H1 (cell line): ENCODE measurements around the gene MGMT. TPM values are rescaled to one million over a fixed set of nuclear protein-coding genes. Genes with fewer than 3 reads are reported as not detected.

ENCODE experiments used
- CTCF ChIA-PET: fragments of 300-600 bp; sonication (Branson Sonifier 250); formaldehyde crosslinking; loops from one replicate; lab custom pipeline; 2021; ENCODE audit not compliant: partially characterized antibody; lab: Charles Lee
- POLR2A ChIA-PET: fragments of 300-600 bp; sonication (Branson Sonifier 250); formaldehyde crosslinking; loops from one replicate; lab custom pipeline; 2021; ENCODE audit warnings: inconsistent platforms; ENCODE audit not compliant: partially characterized antibody; lab: Charles Lee
- DNase-seq, 2 experiments: peaks; one replicate each; pipeline versions ENCODE4 v3.0.0 to v3.0.0-alpha.2; 2010 to 2022; ENCODE audit warnings: low spot score in 2 of 2, low read depth in 1 of 2, mixed read lengths in 1 of 2
- FAIRE-seq: peaks from 2 replicates; lab custom pipeline; 2011; peaks lifted over from hg19 to GRCh38; lab: Jason Lieb, UNC
- H2AFZ ChIP-seq: 2 replicates; pipeline ENCODE4 v1.8.1; 2012; ENCODE audit warnings: low read length, inconsistent platforms
- H2AK5ac ChIP-seq: 2 replicates; pipeline ENCODE4 v1.6.1; 2013; ENCODE audit warnings: low read depth, low read length
- H2BK120ac ChIP-seq: replicated peaks from 2 replicates; pipeline ENCODE3; 2013; ENCODE audit warnings: low read depth, low read length, inconsistent platforms
- H2BK12ac ChIP-seq: 2 replicates; pipeline ENCODE4 v1.6.1; 2013; ENCODE audit warnings: low read depth, low read length
- H2BK15ac ChIP-seq: 2 replicates; pipeline ENCODE4 v1.6.1; 2013; ENCODE audit warnings: low read length
- H2BK20ac ChIP-seq: 2 replicates; pipeline ENCODE4 v1.6.1; 2013; ENCODE audit warnings: low read length
- H2BK5ac ChIP-seq: 2 replicates; pipeline ENCODE4 v1.6.1; 2013; ENCODE audit warnings: low read depth, low read length
- H3K14ac ChIP-seq: 2 replicates; pipeline ENCODE4 v1.6.1; 2013; ENCODE audit warnings: inconsistent platforms; ENCODE audit not compliant: insufficient read length
- H3K18ac ChIP-seq: 2 replicates; pipeline ENCODE4 v1.6.1; 2013; ENCODE audit warnings: low read length; ENCODE audit errors: extremely low read depth
- H3K23ac ChIP-seq: 2 replicates; pipeline ENCODE4 v1.6.1; 2013; ENCODE audit warnings: inconsistent platforms; ENCODE audit not compliant: insufficient read length
- H3K23me2 ChIP-seq: 2 replicates; pipeline ENCODE4 v1.6.1; 2013; ENCODE audit warnings: low read depth, low read length
- H3K27ac ChIP-seq: 2 replicates; pipeline ENCODE4 v1.6.1; 2011; ENCODE audit warnings: low read depth, low read length, inconsistent platforms
- H3K27me3 ChIP-seq, 4 experiments: replicated peaks in 1 of 4; 1 replicate in 1 of 4; 2 replicates in 3 of 4; pipeline versions ENCODE4 v1.6.1 to v1.8.1; 2011 to 2013; ENCODE audit warnings: low read length in 3 of 4, mild to moderate bottlenecking in 3 of 4, inconsistent platforms in 2 of 4, mixed read lengths in 2 of 4, moderate library complexity in 1 of 4; ENCODE audit not compliant: control insufficient read depth in 3 of 4, insufficient read depth in 3 of 4; ENCODE audit errors: extremely low read depth in 1 of 4
- H3K36me3 ChIP-seq, 4 experiments: 2 replicates each; pipeline versions ENCODE4 v1.6.1 to v1.8.1; 2011 to 2013; ENCODE audit warnings: mild to moderate bottlenecking in 4 of 4, low read length in 3 of 4, moderate library complexity in 2 of 4, control low read depth in 1 of 4, inconsistent platforms in 1 of 4; ENCODE audit not compliant: insufficient read depth in 4 of 4, control insufficient read depth in 2 of 4
- H3K4ac ChIP-seq: replicated peaks from 2 replicates; pipeline ENCODE3; 2013; ENCODE audit warnings: low read length, low read depth, mixed read lengths, inconsistent platforms; ENCODE audit not compliant: insufficient read length
- H3K4me1 ChIP-seq, 4 experiments: replicated peaks in 1 of 4; 1 replicate in 1 of 4; 2 replicates in 3 of 4; pipeline versions ENCODE4 v1.6.1 to v1.8.1; 2011 to 2013; ENCODE audit warnings: low read length in 3 of 4, inconsistent platforms in 2 of 4, mixed read lengths in 1 of 4; ENCODE audit not compliant: insufficient read depth in 4 of 4, control insufficient read depth in 3 of 4
- H3K4me2 ChIP-seq, 2 experiments: 2 replicates each; pipeline versions ENCODE4 v1.6.1 to v1.8.1; 2011 to 2013; ENCODE audit warnings: low read depth in 2 of 2, low read length in 2 of 2, control low read depth in 1 of 2, inconsistent platforms in 1 of 2, mild to moderate bottlenecking in 1 of 2; ENCODE audit not compliant: insufficient read depth in 1 of 2
- H3K4me3 ChIP-seq, 4 experiments: fragments of 200-600, 300-600 bp in 1 of 4; sonication (generic), shearing (Covaris generic), sonication (Bioruptor Twin) in 1 of 4; 2 replicates each; pipeline versions ENCODE4 v1.5.1 to v1.8.1; 2011 to 2016; ENCODE audit warnings: low read length in 4 of 4, low read depth in 3 of 4, control low read depth in 2 of 4, inconsistent platforms in 2 of 4, mild to moderate bottlenecking in 2 of 4, mixed read lengths in 1 of 4, moderate library complexity in 1 of 4; ENCODE audit not compliant: insufficient read depth in 2 of 4; ENCODE audit errors: extremely low read depth in 1 of 4
- H3K56ac ChIP-seq: replicated peaks from 2 replicates; pipeline ENCODE3; 2013; ENCODE audit warnings: low read depth, mild to moderate bottlenecking, mixed read lengths, low read length, inconsistent platforms; ENCODE audit not compliant: insufficient read length
- H3K79me1 ChIP-seq: 2 replicates; pipeline ENCODE4 v1.6.1; 2013; ENCODE audit warnings: low read depth, low read length, control low read depth
- H3K79me2 ChIP-seq, 2 experiments: 2 replicates each; pipeline versions ENCODE4 v1.6.1 to v1.8.1; 2012 to 2013; ENCODE audit warnings: low read length in 2 of 2, mild to moderate bottlenecking in 2 of 2, inconsistent platforms in 1 of 2; ENCODE audit not compliant: insufficient read depth in 2 of 2, control insufficient read depth in 1 of 2
- H3K9ac ChIP-seq, 4 experiments: replicated peaks in 1 of 4; 1 replicate in 1 of 4; 2 replicates in 3 of 4; pipeline versions ENCODE4 v1.6.1 to v1.8.1; 2011 to 2013; ENCODE audit warnings: low read depth in 3 of 4, low read length in 3 of 4, control low read depth in 2 of 4, mild to moderate bottlenecking in 2 of 4, moderate library complexity in 2 of 4, inconsistent platforms in 1 of 4; ENCODE audit errors: extremely low read depth in 1 of 4
- H3K9me3 ChIP-seq, 2 experiments: 2 replicates each; pipeline versions ENCODE4 v1.6.1 to v1.8.1; 2012 to 2013; ENCODE audit warnings: mild to moderate bottlenecking in 2 of 2, moderate library complexity in 2 of 2, control low read depth in 1 of 2, inconsistent platforms in 1 of 2, low read depth in 1 of 2, low read length in 1 of 2, mixed read lengths in 1 of 2; ENCODE audit not compliant: insufficient read depth in 2 of 2
- H4K20me1 ChIP-seq, 2 experiments: replicated peaks in 1 of 2; 2 replicates each; pipeline versions ENCODE3 to v1.8.1; 2011 to 2013; ENCODE audit warnings: inconsistent platforms in 2 of 2, low read length in 2 of 2, mild to moderate bottlenecking in 1 of 2; ENCODE audit not compliant: insufficient read depth in 2 of 2, control insufficient read depth in 1 of 2
- H4K5ac ChIP-seq: 2 replicates; pipeline ENCODE4 v1.6.1; 2013; ENCODE audit warnings: low read length, low read depth, mixed read lengths, inconsistent platforms; ENCODE audit not compliant: insufficient read length
- H4K8ac ChIP-seq: 2 replicates; pipeline ENCODE4 v1.8.0; 2013; ENCODE audit warnings: mild to moderate bottlenecking, moderate library complexity, low read length, inconsistent platforms; ENCODE audit not compliant: insufficient read depth; ENCODE audit errors: extremely low read depth
- H4K91ac ChIP-seq: replicated peaks from 2 replicates; pipeline ENCODE3; 2013; ENCODE audit warnings: low read length, mixed read lengths, inconsistent platforms; ENCODE audit not compliant: insufficient read length
- ASH2L ChIP-seq: fragments of 200-600, 300-600 bp; sonication (generic); IDR thresholded peaks from one replicate; pipeline ENCODE4 v1.7.1; 2017; ENCODE audit warnings: low read length
- HDAC2 ChIP-seq, 2 experiments: fragments of 300-600 bp in 1 of 2; sonication (generic) in 1 of 2; IDR thresholded peaks; 2 replicates each; pipeline ENCODE4 v1.6.1; 2011 to 2012; ENCODE audit warnings: low read depth in 2 of 2, low read length in 2 of 2, mild to moderate bottlenecking in 2 of 2, moderate library complexity in 2 of 2, borderline replicate concordance in 1 of 2, inconsistent platforms in 1 of 2
- KDM5A ChIP-seq: fragments of 200-600 bp; IDR thresholded peaks from 2 replicates; pipeline ENCODE4 v1.7.1; 2012; ENCODE audit warnings: mild to moderate bottlenecking, low read length, inconsistent platforms, mixed read lengths
- SP4 ChIP-seq: IDR thresholded peaks from 2 replicates; pipeline ENCODE4 v1.6.1; 2012; ENCODE audit warnings: low read length, inconsistent platforms
- WGBS, 2 experiments: shearing (Covaris generic) in 1 of 2; methylation state at CpG; one replicate each; pipeline versions ENCODE4 v1.1.6 to v1.1.7; 2013 to 2015; ENCODE audit warnings: low lambda C conversion rate in 2 of 2, mixed read lengths in 2 of 2, inconsistent platforms in 1 of 2, low coverage in 1 of 2, missing lambda C conversion rate in 1 of 2; ENCODE audit not compliant: insufficient replicate concordance in 2 of 2, insufficient coverage in 1 of 2, insufficient read length in 1 of 2; ENCODE audit errors: extremely low coverage in 1 of 2, missing lambda C conversion rate in 1 of 2; 5-methylcytosine and 5-hydroxymethylcytosine counted together
- polyA plus RNA-seq, 7 experiments: library from polyadenylated mRNA; depleted of rRNA in 3 of 7; stranded (reverse) in 5 of 7; unstranded in 2 of 7; fragments of >200 nt in 5 of 7; fragments of 200-250 nt in 2 of 7; gene quantifications; 1 replicate in 5 of 7; 2 replicates in 1 of 7; 4 replicates in 1 of 7; pipeline versions ENCODE4 v1.2.1 to v1.2.3, GENCODE V29; 2011 to 2013; ENCODE audit warnings: missing spikeins in 2 of 7, mixed read lengths in 2 of 7
- total RNA-seq: library from RNA; stranded (reverse); fragmentation: NEBNext Ultra II Directional; extraction: Animal tissue kit (Norgen Biotek cat#: 25700); gene quantifications from 2 replicates; pipeline ENCODE4 v1.2.1, GENCODE V29; 2021

Gene MGMT
- total and polyA plus RNA-seq, 2 of the 8 experiments (the other 6 are each of a cell fraction or from before 2014, with no cell fraction given): 9.9 to 10.7 TPM

DNA sequence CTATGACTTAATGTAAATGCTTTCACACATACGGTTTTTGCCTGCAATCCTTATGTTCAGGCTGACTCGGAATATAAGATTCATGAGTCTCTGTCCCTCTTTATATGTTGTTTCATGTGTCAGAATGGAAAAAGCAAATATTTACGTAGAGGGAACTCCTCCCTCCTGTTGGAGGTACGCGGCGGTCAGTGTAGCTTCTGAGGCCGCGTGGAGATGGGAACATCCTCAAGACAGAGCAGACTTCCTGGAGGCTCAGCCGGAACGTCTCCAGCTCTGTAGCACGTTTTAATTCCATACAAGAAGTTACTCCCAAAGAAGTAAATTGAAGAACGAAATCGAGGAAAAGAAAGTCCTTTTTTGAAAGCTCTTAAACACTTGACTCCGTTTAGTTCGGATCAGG, 248.8 kb downstream of the MGMT start:
- no peak overlapping the region for H2BK12ac ChIP-seq
- no peak overlapping the region for H4K91ac ChIP-seq
- no peak overlapping the region for H2BK5ac ChIP-seq
- H3K23ac ChIP-seq: no peak overlapping the region
- no peak overlapping the region for H2BK120ac ChIP-seq
- no peak for FAIRE-seq
- H2AK5ac ChIP-seq: no peak overlapping the region
- H4K8ac ChIP-seq: no peak overlapping the region
- no peaks in the 10 kb centered on the region for H4K20me1 ChIP-seq
- H3K4me3 ChIP-seq: no peak overlapping the region
- no peaks in the 10 kb centered on the region for H3K79me2 ChIP-seq
- no peaks in the 10 kb centered on the region for H3K79me1 ChIP-seq
- H3K9me3 ChIP-seq: no peaks in the 10 kb centered on the region
- no peaks in the 10 kb centered on the region for H3K27me3 ChIP-seq
- no peaks in the 10 kb centered on the region for H3K23me2 ChIP-seq
- peaks cover 0 to 6% (median under 1%) of the 10 kb centered on the region in 4 experiments; a peak in 3 of 7 replicates for H3K4me1 ChIP-seq
- H2AFZ ChIP-seq: no peak overlapping the region
- no peak overlapping the region for H3K14ac ChIP-seq
- POLR2A ChIA-PET: interaction anchor here (0.7 kb wide), 1 partner anchor 53 kb away, joined by 3 read pairs; no protein-coding TSS in a partner anchor
- no peak for DNase-seq
- H2BK20ac ChIP-seq: no peak overlapping the region
- H3K18ac ChIP-seq: no peak overlapping the region
- CTCF ChIA-PET: interaction anchor here (2.0 kb wide), 1 partner anchor 39 kb away, joined by 6 read pairs; no protein-coding TSS in a partner anchor
- no peak overlapping the region for H3K4me2 ChIP-seq
- H4K5ac ChIP-seq: no peak overlapping the region
- no peak overlapping the region for H3K4ac ChIP-seq
- no peak overlapping the region for H3K56ac ChIP-seq
- no peak overlapping the region for H2BK15ac ChIP-seq
- peak overlapping the region in 1 of 4 experiments; percentile 24; a peak in 1 of 7 replicates for H3K9ac ChIP-seq
- H3K36me3 ChIP-seq: no peaks in the 10 kb centered on the region; a peak in 1 of 8 replicates
- 94% methylated on average over 15 of the region's 15 CpGs; no CpG with 5 or more reads in 1 of the 2 experiments for WGBS, 2 experiments
- H3K27ac ChIP-seq: no peak overlapping the region
- TF ChIP-seq SP4: no peak
- TF ChIP-seq KDM5A: no peak
- TF ChIP-seq HDAC2 (IDR thresholded peaks at IDR 0.05; ENCODE audit: borderline replicate concordance in 1 of 2, low read depth in 2 of 2, low read length in 2 of 2): no peak
- no peak for TF ChIP-seq ASH2L
